GM10248 (cell line): ENCODE data around the gene MARCHF11.

ENCODE experiments used
- CTCF ChIA-PET: fragments of 300-600 bp; sonication (Branson Sonifier 250); formaldehyde crosslinking; extraction: SDS; loops from one replicate; lab custom pipeline; 2021; ENCODE audit warnings: antibody characterized with exemption; lab: Yijun Ruan, JAX
- POLR2A ChIA-PET: fragments of 350-650 bp; sonication (Branson Sonifier 250); formaldehyde crosslinking; extraction: SDS; loops from one replicate; lab custom pipeline; 2020; ENCODE audit warnings: antibody characterized with exemption; lab: Yijun Ruan, JAX
- DNase-seq: peaks from one replicate; pipeline ENCODE4 v3.0.0; 2012; ENCODE audit errors: extremely low spot score
- CTCF ChIP-seq: IDR thresholded peaks from 2 replicates; pipeline ENCODE4 v1.5.1; 2012; ENCODE audit warnings: mild to moderate bottlenecking, low read depth; ENCODE audit errors: extremely low read depth, missing control alignments, control extremely low read depth

Gene MARCHF11

GRCh38 chr5:16066810-16067209 lies 112.8 kb downstream of the MARCHF11 start:
- POLR2A ChIA-PET, result no interaction called here

GRCh38 chr5:16066320-16066719 lies 113.3 kb downstream of the MARCHF11 start:
- CTCF ChIA-PET, result interaction anchor here (1.4 kb wide), 1 partner anchor 9 kb away, joined by 3 read pairs; no protein-coding TSS in a partner anchor
- TF ChIP-seq CTCF, result no peak
- POLR2A ChIA-PET, result no interaction called here
- DNase-seq, result no peak

More at GRCh38 chr5:16066810-16067209, 112.8 kb downstream of the MARCHF11 start:
- CTCF ChIA-PET, result interaction anchor here (1.3 to 1.4 kb wide), 2 partner anchors 9 to 22 kb away, joined by 3 to 5 read pairs; no protein-coding TSS in a partner anchor
- DNase-seq, result no peak
- no peak for TF ChIP-seq CTCF

- no peak for TF ChIP-seq CTCF
- ChIA-PET CTCF (interaction anchor here (1.4 kb wide), 1 partner anchor 10 kb away, joined by 3 read pairs; no protein-coding TSS in a partner anchor), POLR2A (no interaction called here)
- no peak for DNase-seq
These were observed 113.8 kb downstream of the MARCHF11 start for GRCh38 chr5:16065831-16066230.

- TF ChIP-seq CTCF, result no peak
- ChIA-PET POLR2A (no interaction called here), CTCF (no interaction called here)
- DNase-seq, result no peak
These were observed 115.3 kb downstream of the MARCHF11 start for GRCh38 chr5:16064135-16064893.

GRCh38 chr5:16061163-16061562 lies 118.4 kb downstream of the MARCHF11 start:
- ChIA-PET CTCF (no interaction called here), POLR2A (no interaction called here)
- DNase-seq, result no peak
- TF ChIP-seq CTCF, result no peak

- no peak for TF ChIP-seq CTCF
- DNase-seq, result no peak
- ChIA-PET POLR2A (no interaction called here), CTCF (no interaction called here)
These were observed 122.3 kb downstream of the MARCHF11 start for GRCh38 chr5:16057277-16057676.
